DMS 273 treated with DMSO at 0.1 percent for 48 hours (cell line): ENCODE results near the gene CTCF.

ENCODE experiments used
- DNase-seq: peaks from one replicate; lab custom pipeline; 2025; lab: John Stamatoyannopoulos, UW

CTCF gene

GRCh38 chr16:67549240-67549639, 13.1 kb upstream of the CTCF start:
- no peak for DNase-seq

- DNase-seq, result no peak
Measured at GRCh38 chr16:67549936-67550335, 12.4 kb upstream of the CTCF start.

GRCh38 chr16:67551091-67551490, 11.2 kb upstream of the CTCF start:
- DNase-seq, result no peak

- DNase-seq, result no peak
Measured at GRCh38 chr16:67551972-67552371, 10.4 kb upstream of the CTCF start.

GRCh38 chr16:67552476-67552875, 9.8 kb upstream of the CTCF start:
- peak; percentile 62 for DNase-seq

GRCh38 chr16:67555795-67556212, 6.5 kb upstream of the CTCF start:
- DNase-seq, result no peak

GRCh38 chr16:67558859-67559258, 3.5 kb upstream of the CTCF start:
- DNase-seq, result no peak

GRCh38 chr16:67560827-67561342, 1.4 kb upstream of the CTCF start:
- DNase-seq, result no peak

- no peak for DNase-seq
Measured at GRCh38 chr16:67561501-67561823, 864 bp upstream of the CTCF start.

- DNase-seq, result peak; percentile 97
Measured at GRCh38 chr16:67561824-67562525, 351 bp upstream of the CTCF start.

GRCh38 chr16:67562918-67563707, 787 bp downstream of the CTCF start:
- DNase-seq, result no peak

GRCh38 chr16:67563708-67564468, 1.6 kb downstream of the CTCF start:
- DNase-seq, result peak; percentile 26

- no peak for DNase-seq
Measured at GRCh38 chr16:67565470-67566100, 3.3 kb downstream of the CTCF start.

- no peak for DNase-seq
Measured at GRCh38 chr16:67571464-67571863, 9.1 kb downstream of the CTCF start.

GRCh38 chr16:67571981-67572431, 9.7 kb downstream of the CTCF start:
- DNase-seq, result no peak

- no peak for DNase-seq
Measured at GRCh38 chr16:67579686-67580085, 17.4 kb downstream of the CTCF start.

- no peak for DNase-seq
Measured at GRCh38 chr16:67580202-67580601, 17.9 kb downstream of the CTCF start.

GRCh38 chr16:67593288-67593687, 31.0 kb downstream of the CTCF start:
- no peak for DNase-seq

GRCh38 chr16:67593701-67594100, 31.4 kb downstream of the CTCF start:
- no peak for DNase-seq

GRCh38 chr16:67594256-67594915, 32.1 kb downstream of the CTCF start:
- no peak for DNase-seq

- no peak for DNase-seq
Measured at GRCh38 chr16:67594956-67595355, 32.6 kb downstream of the CTCF start.

GRCh38 chr16:67598527-67598926, 36.2 kb downstream of the CTCF start:
- no peak for DNase-seq
